Testis (tissue), 3 donors: Measurements from ENCODE around the gene RSRC2. TPM values are rescaled to one million over a fixed set of nuclear protein-coding genes. Genes with fewer than 3 reads are reported as not detected.
"Not testable (repeated sequence)": the region's sequence is repeated elsewhere in the genome, so short reads cannot be mapped to it uniquely, and the experiment has no call there.

Source experiments
- DNase-seq: peaks from one replicate; pipeline ENCODE4 v3.0.0-alpha.2; 2019
- H3K27ac ChIP-seq, 2 donors: fragments of 200-600 bp; sonication (generic); one replicate each; pipeline ENCODE4 v1.5.1; 2019
- H3K27me3 ChIP-seq: fragments of 200-600 bp; sonication (generic); one replicate; pipeline ENCODE4 v1.5.1; 2019
- H3K36me3 ChIP-seq: fragments of 200-600 bp; sonication (generic); one replicate; pipeline ENCODE4 v1.5.1; 2017; ENCODE audit warnings: low read depth; ENCODE audit errors: missing control alignments
- H3K4me1 ChIP-seq: fragments of 200-600 bp; sonication (generic); one replicate; pipeline ENCODE4 v1.5.1; 2019
- H3K4me3 ChIP-seq, 2 donors: fragments of 200-600 bp; sonication (generic); one replicate each; pipeline ENCODE4 v1.5.1; 2017 to 2019
- H3K9me3 ChIP-seq: fragments of 200-600 bp; sonication (generic); one replicate; pipeline ENCODE4 v1.5.1; 2017
- POLR2A ChIP-seq: fragments of 450-650 bp; IDR thresholded peaks from one replicate; pipeline ENCODE4 v1.6.1; 2017; ENCODE audit warnings: antibody characterized with exemption, mild to moderate bottlenecking, moderate library complexity
- WGBS, 2 donors: methylation state at CpG; one replicate each; pipeline ENCODE4 v1.1.5; 2018; 5-methylcytosine and 5-hydroxymethylcytosine counted together
- intact Hi-C: fragments of 100-400 bp; cut with DNase I; formaldehyde crosslinking; loops from one replicate; pipeline ENCODE4 v1.15.1; 2023; ENCODE audit warnings: low total_unique reads
- polyA plus RNA-seq: library from polyadenylated mRNA; stranded (reverse); fragments of 350-450 nt; fragmentation: Illumina TruSeq; extraction: RNeasy Lipid Tissue Mini Kit (QIAGEN cat#74804); gene quantifications from one replicate; pipeline ENCODE4 v1.2.3, GENCODE V29; 2014; ENCODE audit warnings: low read depth, low replicate concordance; ENCODE audit not compliant: insufficient read depth
- total RNA-seq, 2 donors: library from RNA; depleted of rRNA; stranded (reverse); fragments of >200 nt; gene quantifications; one replicate each; pipeline ENCODE4 v1.2.3, GENCODE V29; 2016
- TF ChIP-seq, protein P1 (sequence below), 3 experiments: fragments of 450-650 bp in 2 of 3; fragments of 200-600 bp in 1 of 3; sonication (generic) in 1 of 3; IDR thresholded peaks; one replicate each; pipeline ENCODE4 v1.5.1; 2016 to 2019; ENCODE audit warnings: antibody characterized with exemption in 3 of 3, mild to moderate bottlenecking in 2 of 3, moderate library complexity in 1 of 3

RSRC2 gene
- total and polyA plus RNA-seq, 3 donors from 2014 or later, result 50.7 to 133 (median 93.1) TPM

DNA sequence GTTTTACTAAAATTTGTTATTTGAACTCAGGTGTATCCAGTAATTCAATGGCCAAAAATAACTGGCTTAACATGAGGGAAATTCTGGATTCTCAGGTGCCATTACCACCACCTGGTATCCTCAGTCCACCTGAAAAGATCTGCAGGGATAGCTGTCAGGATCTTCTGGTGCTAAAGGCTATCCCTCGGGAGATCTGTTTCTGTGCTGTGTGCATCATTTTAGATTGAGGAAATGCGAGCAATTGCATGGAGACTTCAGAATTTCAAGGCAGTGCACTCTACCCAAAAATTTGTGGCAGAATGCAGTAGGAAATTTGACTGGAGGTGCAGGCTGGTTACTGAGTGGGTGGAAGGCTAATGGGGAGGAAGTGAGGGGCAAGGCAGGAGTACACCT, 52.4 kb downstream of the RSRC2 start:
- Histone ChIP-seq H3K36me3 (no peaks in the 10 kb centered on the region), H3K4me3 (no peak overlapping the region), H3K27me3 (no peaks in the 10 kb centered on the region), H3K27ac (no peak overlapping the region), H3K9me3 (no peaks in the 10 kb centered on the region), H3K4me1 (peaks cover 4% of the 10 kb centered on the region)
- no peak for DNase-seq
- intact Hi-C loops, result no loop called here
- TF ChIP-seq, protein P1, sequence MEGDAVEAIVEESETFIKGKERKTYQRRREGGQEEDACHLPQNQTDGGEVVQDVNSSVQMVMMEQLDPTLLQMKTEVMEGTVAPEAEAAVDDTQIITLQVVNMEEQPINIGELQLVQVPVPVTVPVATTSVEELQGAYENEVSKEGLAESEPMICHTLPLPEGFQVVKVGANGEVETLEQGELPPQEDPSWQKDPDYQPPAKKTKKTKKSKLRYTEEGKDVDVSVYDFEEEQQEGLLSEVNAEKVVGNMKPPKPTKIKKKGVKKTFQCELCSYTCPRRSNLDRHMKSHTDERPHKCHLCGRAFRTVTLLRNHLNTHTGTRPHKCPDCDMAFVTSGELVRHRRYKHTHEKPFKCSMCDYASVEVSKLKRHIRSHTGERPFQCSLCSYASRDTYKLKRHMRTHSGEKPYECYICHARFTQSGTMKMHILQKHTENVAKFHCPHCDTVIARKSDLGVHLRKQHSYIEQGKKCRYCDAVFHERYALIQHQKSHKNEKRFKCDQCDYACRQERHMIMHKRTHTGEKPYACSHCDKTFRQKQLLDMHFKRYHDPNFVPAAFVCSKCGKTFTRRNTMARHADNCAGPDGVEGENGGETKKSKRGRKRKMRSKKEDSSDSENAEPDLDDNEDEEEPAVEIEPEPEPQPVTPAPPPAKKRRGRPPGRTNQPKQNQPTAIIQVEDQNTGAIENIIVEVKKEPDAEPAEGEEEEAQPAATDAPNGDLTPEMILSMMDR (IDR thresholded peaks at IDR 0.05), result no peak
- no peak for TF ChIP-seq POLR2A
- WGBS, 2 donors, result 86 to 88% methylated on average over 2 of the region's 2 CpGs

DNA sequence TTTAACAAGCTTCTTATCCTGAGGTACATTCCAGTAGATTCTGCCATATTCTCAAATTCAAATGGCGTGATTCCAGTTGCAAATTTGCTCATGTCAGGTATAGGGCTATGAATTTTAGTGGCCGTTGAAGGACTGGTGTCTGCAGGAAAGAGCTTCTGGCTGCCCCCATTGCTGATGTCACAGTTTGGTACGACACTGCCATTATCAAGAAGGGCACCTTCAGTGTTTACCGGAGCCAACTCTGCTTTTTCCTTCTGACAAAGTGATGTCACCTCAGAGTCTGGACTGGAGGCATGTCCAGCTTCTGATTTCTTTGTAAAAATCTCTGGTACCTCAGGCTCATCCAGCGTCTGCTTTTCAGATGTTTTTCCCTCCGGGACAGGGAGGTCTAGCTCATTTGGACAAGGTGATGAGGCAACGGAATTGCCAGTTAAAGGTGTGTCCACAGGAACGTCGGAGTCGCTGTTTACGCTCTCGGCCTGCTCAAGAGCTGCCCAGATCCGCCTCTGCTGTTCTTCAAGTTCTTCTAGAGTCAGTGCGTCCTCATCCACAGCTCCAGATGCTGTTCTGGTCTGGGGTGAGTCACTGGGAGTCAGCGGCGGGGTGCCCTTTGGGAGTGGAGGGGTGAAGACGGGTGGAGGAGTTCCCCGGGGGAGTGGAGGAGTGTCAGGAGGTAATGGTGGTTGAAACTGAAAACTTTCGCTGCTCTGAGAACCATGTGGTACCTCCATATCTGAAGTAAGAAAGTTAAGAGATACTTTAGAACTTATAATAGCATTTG, 53.0 kb downstream of the RSRC2 start:
- no peak overlapping the region for H3K27ac ChIP-seq
- no peaks in the 10 kb centered on the region for H3K36me3 ChIP-seq
- H3K9me3 ChIP-seq, result no peaks in the 10 kb centered on the region
- intact Hi-C loops, result no loop called here
- TF ChIP-seq POLR2A, result no peak
- TF ChIP-seq, protein P1 (IDR thresholded peaks at IDR 0.05), result no peak
- H3K4me1 ChIP-seq, result peaks cover 4% of the 10 kb centered on the region
- no peaks in the 10 kb centered on the region for H3K27me3 ChIP-seq
- no peak for DNase-seq
- no peak overlapping the region for H3K4me3 ChIP-seq
- 74 to 86% methylated on average over 19 of the region's 19 CpGs for WGBS, 2 donors

DNA sequence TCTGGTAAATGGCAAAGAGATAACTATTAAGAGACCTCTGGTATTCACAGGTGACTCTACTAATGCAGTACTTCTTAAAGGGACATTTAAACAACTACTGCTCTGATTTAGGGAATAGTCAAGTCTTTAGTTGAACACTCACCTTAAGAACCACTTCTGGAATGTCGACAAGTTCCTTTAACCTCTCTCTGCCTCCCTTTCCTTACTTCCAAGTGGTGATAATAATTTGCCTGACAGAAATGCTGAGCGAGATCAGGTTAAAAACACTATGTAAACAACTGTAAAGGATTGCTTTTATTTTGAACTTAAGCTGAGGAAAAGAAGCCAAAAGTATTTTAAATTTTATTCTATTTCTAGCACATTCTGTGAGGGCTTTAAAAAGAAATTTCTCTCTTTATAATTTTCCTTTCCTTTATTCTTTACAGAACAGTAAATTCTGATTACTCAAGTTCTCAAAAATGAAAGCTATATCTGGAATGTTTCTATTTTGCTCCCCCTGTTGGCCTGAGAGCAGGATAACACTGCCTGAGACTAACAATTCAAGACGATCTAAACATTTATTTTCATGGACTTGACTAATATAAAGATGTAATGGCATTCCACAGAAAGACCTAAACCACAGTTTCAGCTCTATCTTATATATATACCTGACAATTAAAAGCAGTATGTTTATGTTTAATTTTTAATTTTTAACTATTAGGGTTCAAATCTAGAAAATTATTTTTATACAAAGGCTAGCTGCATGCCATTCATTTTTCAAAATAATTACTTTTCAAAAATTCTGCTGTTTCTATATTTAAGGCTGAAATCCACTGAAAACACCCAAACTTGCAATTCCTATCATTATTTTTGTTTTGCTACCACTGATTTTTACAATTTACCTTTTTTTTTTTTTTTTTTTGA, 55.2 kb downstream of the RSRC2 start:
- TF ChIP-seq POLR2A, result no peak
- TF ChIP-seq, protein P1 (IDR thresholded peaks at IDR 0.05), result peak; percentile 61 to 77 (median 75)
- Histone ChIP-seq H3K27ac (peak overlapping the region; percentile 15 to 21), H3K4me3 (no peak overlapping the region)

DNA sequence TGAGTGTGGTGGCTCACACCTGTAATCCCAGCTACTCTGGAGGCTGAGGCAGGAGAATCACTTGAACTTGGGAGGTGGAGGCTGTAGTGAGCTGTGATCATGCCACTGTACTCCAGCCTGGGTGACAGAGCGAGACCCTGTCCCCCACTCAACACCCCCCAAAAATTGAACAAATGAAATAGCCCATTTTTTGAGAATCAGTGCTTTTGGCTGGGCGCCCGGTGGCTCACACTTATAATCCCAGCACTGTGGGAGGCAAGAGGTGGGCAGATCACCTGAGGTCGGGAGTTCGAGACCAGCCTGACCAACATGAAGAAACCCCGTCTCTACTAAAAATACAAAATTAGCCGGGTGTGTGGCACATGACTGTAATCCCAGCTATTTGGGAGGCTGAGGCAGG, 56.2 kb downstream of the RSRC2 start:
- not testable (repeated sequence) for H3K27me3 ChIP-seq, DNase-seq

More for the DNA sequence above, 55.2 kb downstream of the RSRC2 start:
- Histone ChIP-seq H3K9me3 (no peaks in the 10 kb centered on the region), H3K27me3 (no peaks in the 10 kb centered on the region), H3K36me3 (no peaks in the 10 kb centered on the region), H3K4me1 (peaks cover 4% of the 10 kb centered on the region)
- 38 to 41% methylated on average over 3 of the region's 3 CpGs for WGBS, 2 donors
- DNase-seq, result no peak
- intact Hi-C loops, result no loop called here

DNA sequence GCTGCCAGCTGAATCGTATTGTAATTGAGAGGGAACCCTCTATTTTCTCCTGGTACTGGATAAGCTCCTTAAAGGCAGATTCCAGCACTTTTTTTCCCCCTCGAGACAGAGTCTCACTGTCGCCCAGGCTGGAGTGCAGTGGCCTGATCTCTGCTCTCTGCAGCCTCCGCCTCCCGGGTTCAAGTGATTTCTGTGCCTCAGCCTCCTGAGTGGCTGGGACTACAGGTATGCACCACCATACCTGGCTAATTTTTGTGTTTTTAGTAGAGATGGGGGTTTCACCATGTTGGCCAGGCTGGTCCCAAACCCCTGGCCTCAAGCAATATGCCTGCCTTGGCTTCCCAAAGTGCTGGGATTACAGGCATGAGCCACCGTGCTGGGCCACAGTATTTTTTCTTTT, 56.9 kb downstream of the RSRC2 start:
- 65 to 67% methylated on average over 6 of the region's 6 CpGs for WGBS, 2 donors
- H3K4me3 ChIP-seq, H3K27ac ChIP-seq, H3K36me3 ChIP-seq, intact Hi-C loops, H3K9me3 ChIP-seq, DNase-seq, H3K4me1 ChIP-seq, H3K27me3 ChIP-seq: not testable (repeated sequence)

More for the DNA sequence above, 56.2 kb downstream of the RSRC2 start:
- H3K4me1 ChIP-seq, H3K4me3 ChIP-seq, H3K9me3 ChIP-seq, H3K27ac ChIP-seq, H3K36me3 ChIP-seq, intact Hi-C loops: not testable (repeated sequence)
- 89 to 90% methylated on average over 7 of the region's 7 CpGs for WGBS, 2 donors
